ENCODE results near the gene HLA-DRB5.
"Not testable (repeated sequence)": the region's sequence is repeated elsewhere in the genome, so short reads cannot be mapped to it uniquely, and the experiment has no call there.

The HLA-DRB5 gene

GRCh38 chr6:32539839-32540238, 9.8 kb upstream of the HLA-DRB5 start:
- no peaks in the 10 kb centered on the region for H3K36me3 ChIP-seq (ENCODE audit: insufficient read depth, insufficient read length, low read length)

GRCh38 chr6:32530431-32530793, 325 bp upstream of the HLA-DRB5 start:
- H3K9me3 ChIP-seq (ENCODE audit: insufficient read depth, low read length); H3K36me3 ChIP-seq (ENCODE audit: insufficient read depth, insufficient read length, low read length); H3K4me1 ChIP-seq (ENCODE audit: insufficient read depth, insufficient read length); DNase-seq (ENCODE audit: low read depth, low spot score); H3K4me3 ChIP-seq (ENCODE audit: insufficient read length, low read depth); H3K9ac ChIP-seq (ENCODE audit: insufficient read length, low read depth); H3K27me3 ChIP-seq (ENCODE audit: insufficient read depth, insufficient read length): not testable (repeated sequence)

More at GRCh38 chr6:32539839-32540238, 9.8 kb upstream of the HLA-DRB5 start:
- DNase-seq (ENCODE audit: low read depth, low spot score): no peak
- H3K4me1 ChIP-seq (ENCODE audit: insufficient read depth, insufficient read length): no peaks in the 10 kb centered on the region
- H3K27me3 ChIP-seq (ENCODE audit: insufficient read depth, insufficient read length): no peaks in the 10 kb centered on the region
- TF ChIP-seq ZNF274 (IDR thresholded peaks at IDR 0.05; ENCODE audit: low read depth, low read length) (no peak), SUZ12 (IDR thresholded peaks at IDR 0.05; ENCODE audit: extremely low read depth, insufficient read depth, insufficient read length) (no peak), YY1 (IDR thresholded peaks at IDR 0.05; ENCODE audit: insufficient read depth, insufficient read length) (no peak)
- no peaks in the 10 kb centered on the region for H3K9me3 ChIP-seq (ENCODE audit: insufficient read depth, low read length)
- no peak overlapping the region for H3K9ac ChIP-seq (ENCODE audit: insufficient read length, low read depth)
- H3K4me3 ChIP-seq (ENCODE audit: insufficient read length, low read depth): no peak overlapping the region

- no peak for TF ChIP-seq SUZ12 (IDR thresholded peaks at IDR 0.05; ENCODE audit: extremely low read depth, insufficient read depth, insufficient read length)
- TF ChIP-seq ZNF274 (IDR thresholded peaks at IDR 0.05; ENCODE audit: low read depth, low read length): no peak
- no peak for TF ChIP-seq YY1 (IDR thresholded peaks at IDR 0.05; ENCODE audit: insufficient read depth, insufficient read length)
- H3K9me3 ChIP-seq (ENCODE audit: insufficient read depth, low read length): no peaks in the 10 kb centered on the region
- no peak overlapping the region for H3K9ac ChIP-seq (ENCODE audit: insufficient read length, low read depth)
- H3K4me1 ChIP-seq (ENCODE audit: insufficient read depth, insufficient read length): no peaks in the 10 kb centered on the region
- H3K4me3 ChIP-seq (ENCODE audit: insufficient read length, low read depth): no peak overlapping the region
- no peaks in the 10 kb centered on the region for H3K36me3 ChIP-seq (ENCODE audit: insufficient read depth, insufficient read length, low read length)
- DNase-seq (ENCODE audit: low read depth, low spot score): no peak
- H3K27me3 ChIP-seq (ENCODE audit: insufficient read depth, insufficient read length): no peaks in the 10 kb centered on the region
Measured at GRCh38 chr6:32522302-32523047, 7.6 kb downstream of the HLA-DRB5 start.

DNA sequence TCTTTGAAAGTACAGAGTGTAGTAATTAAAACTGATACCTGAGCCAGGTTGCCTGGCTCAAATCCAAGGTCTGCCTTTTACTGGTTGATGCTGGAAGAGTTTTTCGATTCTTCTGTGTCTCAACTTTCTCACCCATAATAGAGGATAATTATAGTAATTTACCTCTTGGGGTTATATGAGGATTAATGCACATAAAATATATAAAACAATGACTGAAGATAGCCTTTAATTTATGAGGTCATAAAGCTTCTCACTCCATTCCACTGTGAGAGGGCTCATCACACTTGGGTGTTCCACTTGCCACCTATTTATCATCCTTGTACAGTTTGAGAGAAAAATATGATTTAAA, 10.2 kb downstream of the HLA-DRB5 start:
- TF ChIP-seq ZNF274 (IDR thresholded peaks at IDR 0.05; ENCODE audit: low read depth, low read length) (no peak), YY1 (IDR thresholded peaks at IDR 0.05; ENCODE audit: insufficient read depth, insufficient read length) (no peak), SUZ12 (IDR thresholded peaks at IDR 0.05; ENCODE audit: extremely low read depth, insufficient read depth, insufficient read length) (no peak)
- no peaks in the 10 kb centered on the region for H3K4me1 ChIP-seq (ENCODE audit: insufficient read depth, insufficient read length)

GRCh38 chr6:32519118-32519909, 10.8 kb downstream of the HLA-DRB5 start:
- Histone ChIP-seq H3K9me3 (ENCODE audit: insufficient read depth, low read length) (no peaks in the 10 kb centered on the region), H3K4me3 (ENCODE audit: insufficient read length, low read depth) (no peak overlapping the region), H3K27me3 (ENCODE audit: insufficient read depth, insufficient read length) (no peaks in the 10 kb centered on the region), H3K9ac (ENCODE audit: insufficient read length, low read depth) (no peak overlapping the region), H3K4me1 (ENCODE audit: insufficient read depth, insufficient read length) (no peaks in the 10 kb centered on the region), H3K36me3 (ENCODE audit: insufficient read depth, insufficient read length, low read length) (no peaks in the 10 kb centered on the region)
- no peak for TF ChIP-seq YY1 (IDR thresholded peaks at IDR 0.05; ENCODE audit: insufficient read depth, insufficient read length)
- no peak for TF ChIP-seq ZNF274 (IDR thresholded peaks at IDR 0.05; ENCODE audit: low read depth, low read length)
- no peak for TF ChIP-seq SUZ12 (IDR thresholded peaks at IDR 0.05; ENCODE audit: extremely low read depth, insufficient read depth, insufficient read length)
- DNase-seq (ENCODE audit: low read depth, low spot score): no peak

More for the DNA sequence above, 10.2 kb downstream of the HLA-DRB5 start:
- H3K36me3 ChIP-seq (ENCODE audit: insufficient read depth, insufficient read length, low read length): no peaks in the 10 kb centered on the region
- H3K9me3 ChIP-seq (ENCODE audit: insufficient read depth, low read length): no peaks in the 10 kb centered on the region
- no peaks in the 10 kb centered on the region for H3K27me3 ChIP-seq (ENCODE audit: insufficient read depth, insufficient read length)
- no peak for DNase-seq (ENCODE audit: low read depth, low spot score)
- H3K4me3 ChIP-seq (ENCODE audit: insufficient read length, low read depth): no peak overlapping the region
- H3K9ac ChIP-seq (ENCODE audit: insufficient read length, low read depth): no peak overlapping the region

DNA sequence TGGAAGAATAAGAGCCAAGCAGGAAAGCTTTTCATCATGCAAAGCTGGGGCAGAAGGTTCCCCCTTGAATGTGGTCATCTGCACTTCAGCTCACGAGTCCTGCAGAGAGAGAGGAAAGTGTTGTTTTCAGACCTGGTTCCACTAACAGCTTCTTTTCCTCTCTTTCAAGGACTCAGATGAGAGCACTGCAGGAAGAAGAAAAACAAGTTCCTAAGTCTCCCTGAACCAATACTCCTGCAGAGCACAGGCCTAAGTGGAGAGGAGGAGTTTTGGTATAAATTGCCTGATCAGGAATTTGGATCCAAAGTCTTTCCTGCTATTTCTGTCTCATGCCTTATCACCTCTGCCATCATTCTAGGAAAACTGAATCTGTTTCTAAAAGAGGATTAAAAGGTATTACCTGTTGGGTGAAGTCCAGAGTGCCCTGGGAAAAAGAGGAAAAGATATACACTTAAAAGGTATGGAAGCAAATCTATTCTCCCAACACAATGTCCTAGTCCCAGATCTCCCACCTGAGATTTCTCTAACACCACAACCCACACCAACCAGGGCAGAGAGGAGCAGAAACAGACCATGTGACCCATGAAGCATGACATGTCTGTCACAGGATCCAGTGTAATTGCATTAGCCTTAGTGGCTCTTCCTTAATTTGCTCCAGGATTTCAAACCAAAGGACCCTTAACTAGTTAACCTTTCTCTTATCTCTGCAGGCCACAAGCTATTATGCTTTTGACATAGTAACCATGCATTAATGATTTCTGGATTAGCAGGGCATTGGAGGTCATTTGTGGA, 12.2 kb downstream of the HLA-DRB5 start:
- no peak overlapping the region for H3K9ac ChIP-seq (ENCODE audit: insufficient read length, low read depth)
- H3K27me3 ChIP-seq (ENCODE audit: insufficient read depth, insufficient read length): no peaks in the 10 kb centered on the region
- no peak for TF ChIP-seq YY1 (IDR thresholded peaks at IDR 0.05; ENCODE audit: insufficient read depth, insufficient read length)
- TF ChIP-seq ZNF274 (IDR thresholded peaks at IDR 0.05; ENCODE audit: low read depth, low read length): no peak
- TF ChIP-seq SUZ12 (IDR thresholded peaks at IDR 0.05; ENCODE audit: extremely low read depth, insufficient read depth, insufficient read length): no peak
- DNase-seq (ENCODE audit: low read depth, low spot score): no peak
- no peaks in the 10 kb centered on the region for H3K9me3 ChIP-seq (ENCODE audit: insufficient read depth, low read length)
- H3K36me3 ChIP-seq (ENCODE audit: insufficient read depth, insufficient read length, low read length): no peaks in the 10 kb centered on the region
- no peaks in the 10 kb centered on the region for H3K4me1 ChIP-seq (ENCODE audit: insufficient read depth, insufficient read length)
- H3K4me3 ChIP-seq (ENCODE audit: insufficient read length, low read depth): no peak overlapping the region

- Histone ChIP-seq H3K4me3 (ENCODE audit: insufficient read length, low read depth) (no peak overlapping the region), H3K9ac (ENCODE audit: insufficient read length, low read depth) (no peak overlapping the region), H3K27me3 (ENCODE audit: insufficient read depth, insufficient read length) (no peaks in the 10 kb centered on the region), H3K36me3 (ENCODE audit: insufficient read depth, insufficient read length, low read length) (no peaks in the 10 kb centered on the region), H3K9me3 (ENCODE audit: insufficient read depth, low read length) (no peaks in the 10 kb centered on the region), H3K4me1 (ENCODE audit: insufficient read depth, insufficient read length) (no peaks in the 10 kb centered on the region)
- DNase-seq (ENCODE audit: low read depth, low spot score): no peak
- TF ChIP-seq YY1 (IDR thresholded peaks at IDR 0.05; ENCODE audit: insufficient read depth, insufficient read length): no peak
- TF ChIP-seq SUZ12 (IDR thresholded peaks at IDR 0.05; ENCODE audit: extremely low read depth, insufficient read depth, insufficient read length): no peak
- no peak for TF ChIP-seq ZNF274 (IDR thresholded peaks at IDR 0.05; ENCODE audit: low read depth, low read length)
Measured at GRCh38 chr6:32501016-32501415, 29.1 kb downstream of the HLA-DRB5 start.

Data from NT2/D1 (cell line).